Keratinocyte (primary cell): ENCODE measurements around the gene BAG5.

Source experiments
- EZH2 ChIP-seq: IDR thresholded peaks from one replicate; pipeline ENCODE4 v1.6.1; 2012; ENCODE audit warnings: inconsistent platforms, mild to moderate bottlenecking, low read length, moderate library complexity
- TF ChIP-seq, protein P1 (sequence below), 3 experiments: IDR thresholded peaks in 1 of 3; conservative IDR thresholded peaks in 1 of 3; optimal IDR thresholded peaks in 1 of 3; 2 replicates in 2 of 3; 3 replicates in 1 of 3; pipeline versions ENCODE3 to v1.5.1; 2011; ENCODE audit warnings: low read length in 3 of 3, mild to moderate bottlenecking in 3 of 3, moderate library complexity in 2 of 3, control low read depth in 1 of 3, inconsistent platforms in 1 of 3; ENCODE audit not compliant: insufficient read depth in 2 of 3; ENCODE audit errors: extremely low read depth in 1 of 3

GRCh38 chr14:103547941-103548462, 14.5 kb downstream of the BAG5 start:
- TF ChIP-seq, protein P1, sequence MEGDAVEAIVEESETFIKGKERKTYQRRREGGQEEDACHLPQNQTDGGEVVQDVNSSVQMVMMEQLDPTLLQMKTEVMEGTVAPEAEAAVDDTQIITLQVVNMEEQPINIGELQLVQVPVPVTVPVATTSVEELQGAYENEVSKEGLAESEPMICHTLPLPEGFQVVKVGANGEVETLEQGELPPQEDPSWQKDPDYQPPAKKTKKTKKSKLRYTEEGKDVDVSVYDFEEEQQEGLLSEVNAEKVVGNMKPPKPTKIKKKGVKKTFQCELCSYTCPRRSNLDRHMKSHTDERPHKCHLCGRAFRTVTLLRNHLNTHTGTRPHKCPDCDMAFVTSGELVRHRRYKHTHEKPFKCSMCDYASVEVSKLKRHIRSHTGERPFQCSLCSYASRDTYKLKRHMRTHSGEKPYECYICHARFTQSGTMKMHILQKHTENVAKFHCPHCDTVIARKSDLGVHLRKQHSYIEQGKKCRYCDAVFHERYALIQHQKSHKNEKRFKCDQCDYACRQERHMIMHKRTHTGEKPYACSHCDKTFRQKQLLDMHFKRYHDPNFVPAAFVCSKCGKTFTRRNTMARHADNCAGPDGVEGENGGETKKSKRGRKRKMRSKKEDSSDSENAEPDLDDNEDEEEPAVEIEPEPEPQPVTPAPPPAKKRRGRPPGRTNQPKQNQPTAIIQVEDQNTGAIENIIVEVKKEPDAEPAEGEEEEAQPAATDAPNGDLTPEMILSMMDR (optimal IDR thresholded peaks at IDR 0.05 in 1 of 3, IDR thresholded peaks at IDR 0.05 in 1 of 3, conservative IDR thresholded peaks at IDR 0.05 in 1 of 3; ENCODE audit: extremely low read depth in 1 of 3, insufficient read depth in 2 of 3, low read length in 3 of 3), result no peak
- TF ChIP-seq EZH2, result no peak
